HG02870 (cell line): Measurements from ENCODE around the gene SDC3.

Source experiments
- ATAC-seq: cut with Tn5 transposase; IDR thresholded peaks from one replicate; pipeline ENCODE4 v1.9.1; 2021; ENCODE audit warnings: mild to moderate bottlenecking, moderate library complexity; ENCODE audit not compliant: unreplicated experiment

SDC3 gene

DNA sequence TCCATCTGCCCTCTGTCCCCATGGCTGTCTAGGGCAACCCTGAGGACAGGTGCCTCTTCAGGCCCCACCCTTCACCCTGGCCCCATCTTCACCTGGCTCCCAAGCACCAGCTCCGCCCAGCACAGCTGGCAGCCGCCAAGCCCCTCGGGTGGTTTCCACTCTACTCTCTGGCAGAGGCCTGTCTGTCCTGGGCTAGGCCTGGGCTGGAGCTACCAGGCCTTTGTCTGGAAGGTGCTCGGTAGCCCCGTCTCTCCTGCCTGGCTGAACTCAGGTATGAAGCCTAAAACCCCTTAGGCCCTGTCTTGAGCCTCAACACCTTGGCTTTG, 17.4 kb downstream of the SDC3 start:
- no peak for ATAC-seq

DNA sequence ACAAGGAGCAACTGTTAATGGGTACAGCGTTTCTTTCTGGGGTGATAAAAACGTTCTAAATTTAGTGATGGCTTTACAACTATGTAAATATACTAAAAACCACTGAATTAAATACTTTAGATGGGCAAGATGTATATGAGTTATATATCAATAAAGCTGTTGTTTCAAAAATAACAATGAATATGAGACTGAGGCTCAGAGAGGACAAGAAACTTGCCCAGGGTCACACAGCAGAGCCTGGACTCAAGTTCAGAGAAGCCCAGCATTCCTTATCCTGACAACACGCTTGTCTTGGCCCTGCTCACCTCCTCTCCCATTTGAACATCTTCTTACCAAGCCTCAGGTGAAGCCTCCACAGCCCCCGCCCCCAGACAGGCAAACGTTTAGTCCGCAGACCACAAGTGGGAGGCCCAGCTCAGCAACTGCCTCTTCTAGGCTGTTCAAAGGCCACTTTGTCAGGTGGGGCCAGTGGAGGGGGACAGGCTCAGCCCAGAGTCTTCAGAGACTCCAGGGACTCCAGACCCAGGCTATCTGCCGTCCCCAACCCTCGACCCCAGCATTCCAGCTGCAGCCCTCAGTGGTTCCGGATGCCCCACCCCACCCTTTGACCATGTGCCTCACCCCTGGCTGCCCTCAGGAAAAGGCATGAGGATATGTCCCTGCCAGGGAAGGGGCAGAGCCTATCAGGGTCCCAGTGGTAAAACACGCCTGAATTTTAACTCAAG, 17.9 kb downstream of the SDC3 start:
- ATAC-seq: no peak

DNA sequence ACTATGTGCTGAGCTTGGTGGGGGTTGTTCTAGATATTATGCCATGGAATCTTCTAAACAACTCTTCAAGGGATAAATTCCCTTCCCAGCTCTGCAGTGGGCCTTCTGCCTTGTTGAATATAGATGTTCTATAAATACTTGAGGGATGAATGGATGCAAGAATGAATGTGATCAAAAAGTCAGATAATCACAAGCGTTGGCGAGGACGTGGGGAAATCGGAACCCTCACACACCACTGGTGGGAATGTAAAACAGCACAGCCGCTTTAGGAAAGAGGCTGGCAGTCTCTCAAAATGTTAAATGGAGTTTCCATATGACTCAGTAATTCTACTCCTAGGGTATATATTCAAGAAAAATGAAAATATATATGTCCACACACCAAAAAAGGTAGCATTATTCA, 19.0 kb downstream of the SDC3 start:
- no peak for ATAC-seq

DNA sequence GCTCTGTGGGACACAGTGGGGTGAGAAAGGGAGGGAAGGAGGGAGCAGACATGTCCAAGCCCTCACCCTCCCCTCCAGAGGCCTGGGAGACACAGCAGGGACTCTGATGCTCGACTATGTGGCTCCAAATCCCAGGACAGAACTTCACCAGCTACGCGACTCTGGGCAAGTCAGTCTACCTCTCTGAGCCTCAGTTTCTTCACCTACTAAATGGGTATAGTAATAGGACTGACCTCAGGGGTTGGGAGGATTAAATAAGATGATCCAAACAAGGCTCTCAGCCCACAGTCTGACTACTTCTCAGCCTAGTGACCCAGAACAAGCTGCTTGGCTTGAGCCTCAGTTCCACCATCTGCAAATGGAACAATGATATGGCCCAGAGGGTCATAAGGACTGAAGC, 19.6 kb downstream of the SDC3 start:
- no peak for ATAC-seq

DNA sequence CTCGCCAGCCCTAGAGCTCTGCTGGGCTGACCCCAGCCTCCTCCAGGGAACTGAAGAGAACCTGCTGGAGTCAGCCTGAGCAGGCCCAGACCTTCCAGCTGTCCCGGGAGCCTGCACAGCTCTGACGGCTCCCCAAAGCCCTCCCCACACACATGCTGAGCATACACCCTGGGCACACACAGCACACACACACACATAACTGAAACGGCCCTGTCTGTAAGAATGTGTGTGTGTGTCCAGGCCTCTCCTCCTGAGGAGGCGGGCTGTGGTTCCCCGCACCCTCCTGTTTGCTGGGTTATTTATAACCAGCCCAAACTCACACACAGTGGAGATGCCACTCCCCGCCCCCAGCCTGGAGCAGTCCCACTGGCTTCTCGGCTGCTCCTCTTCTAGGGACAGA, 20.2 kb downstream of the SDC3 start:
- ATAC-seq: no peak

DNA sequence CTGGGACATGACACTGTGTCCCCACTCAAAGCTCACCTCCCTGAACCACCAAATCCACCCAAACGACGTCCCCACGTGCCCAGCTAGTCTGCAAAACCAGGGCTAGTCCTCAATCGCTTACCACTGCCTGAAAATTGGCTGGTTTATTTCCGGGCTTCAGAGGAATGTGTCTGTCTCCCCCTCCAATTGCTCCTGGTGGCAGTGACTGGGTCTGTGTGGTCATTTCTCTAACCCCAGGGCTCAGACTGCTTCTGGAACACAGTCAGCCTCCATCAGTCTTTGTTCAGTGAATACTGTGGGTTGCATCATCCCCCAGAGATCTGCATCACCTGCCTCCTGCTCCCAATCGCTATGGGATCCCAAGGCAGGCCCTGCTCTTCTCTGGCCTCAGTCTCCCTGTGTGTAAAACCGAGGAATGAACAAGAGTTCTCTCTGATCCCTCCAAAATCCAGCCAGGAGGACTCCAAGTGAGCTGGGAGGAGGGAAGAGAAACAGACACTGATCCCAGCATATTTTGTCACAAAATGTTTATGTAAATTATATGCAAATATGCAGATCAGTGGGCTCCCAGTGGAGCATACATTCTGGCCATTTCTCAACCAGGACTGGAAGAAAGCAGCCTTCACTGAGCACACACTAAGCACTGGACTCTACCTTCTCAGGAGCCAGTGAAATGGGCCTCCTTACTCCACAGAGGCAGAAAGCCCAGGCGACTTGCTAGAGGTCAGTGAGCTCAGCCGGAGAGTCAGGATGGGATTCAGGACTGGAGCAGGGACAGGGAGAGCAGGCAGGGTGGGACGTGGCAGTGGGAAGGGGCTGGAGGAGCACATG, 20.9 kb downstream of the SDC3 start:
- ATAC-seq: no peak

DNA sequence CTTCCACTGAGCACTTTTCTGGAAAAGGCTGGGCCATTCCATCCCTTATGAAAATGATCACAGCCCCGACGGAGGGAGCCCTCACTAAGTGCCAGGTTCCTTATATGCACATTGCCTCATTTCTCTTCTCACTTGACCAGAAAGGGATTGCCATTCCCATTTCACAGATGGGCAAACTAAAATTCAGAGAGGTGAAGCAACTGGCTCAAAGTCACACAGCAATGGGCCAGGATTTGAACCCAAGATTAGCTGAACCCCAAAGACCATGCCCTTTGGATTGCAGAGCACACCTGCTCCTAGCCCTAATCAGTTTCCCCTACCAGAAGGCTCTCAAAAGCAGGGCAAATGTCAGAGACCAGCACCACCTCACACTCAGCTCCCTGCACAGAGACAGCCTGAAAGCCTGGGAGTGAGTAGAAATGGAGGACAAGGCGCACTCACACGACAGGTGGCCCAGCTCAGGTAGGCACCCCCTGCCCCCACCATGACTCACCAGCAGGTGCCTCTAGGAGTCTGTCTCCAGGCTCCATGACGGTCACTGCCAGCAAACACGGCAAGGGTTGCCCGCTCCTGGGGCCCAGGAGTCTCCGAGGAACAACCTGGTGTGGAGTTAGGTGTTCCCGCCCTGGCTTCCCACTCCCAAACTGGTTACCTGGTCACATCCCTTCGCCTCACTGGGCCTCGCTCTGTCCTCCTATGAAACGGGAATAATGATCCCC, 21.7 kb downstream of the SDC3 start:
- ATAC-seq: no peak

DNA sequence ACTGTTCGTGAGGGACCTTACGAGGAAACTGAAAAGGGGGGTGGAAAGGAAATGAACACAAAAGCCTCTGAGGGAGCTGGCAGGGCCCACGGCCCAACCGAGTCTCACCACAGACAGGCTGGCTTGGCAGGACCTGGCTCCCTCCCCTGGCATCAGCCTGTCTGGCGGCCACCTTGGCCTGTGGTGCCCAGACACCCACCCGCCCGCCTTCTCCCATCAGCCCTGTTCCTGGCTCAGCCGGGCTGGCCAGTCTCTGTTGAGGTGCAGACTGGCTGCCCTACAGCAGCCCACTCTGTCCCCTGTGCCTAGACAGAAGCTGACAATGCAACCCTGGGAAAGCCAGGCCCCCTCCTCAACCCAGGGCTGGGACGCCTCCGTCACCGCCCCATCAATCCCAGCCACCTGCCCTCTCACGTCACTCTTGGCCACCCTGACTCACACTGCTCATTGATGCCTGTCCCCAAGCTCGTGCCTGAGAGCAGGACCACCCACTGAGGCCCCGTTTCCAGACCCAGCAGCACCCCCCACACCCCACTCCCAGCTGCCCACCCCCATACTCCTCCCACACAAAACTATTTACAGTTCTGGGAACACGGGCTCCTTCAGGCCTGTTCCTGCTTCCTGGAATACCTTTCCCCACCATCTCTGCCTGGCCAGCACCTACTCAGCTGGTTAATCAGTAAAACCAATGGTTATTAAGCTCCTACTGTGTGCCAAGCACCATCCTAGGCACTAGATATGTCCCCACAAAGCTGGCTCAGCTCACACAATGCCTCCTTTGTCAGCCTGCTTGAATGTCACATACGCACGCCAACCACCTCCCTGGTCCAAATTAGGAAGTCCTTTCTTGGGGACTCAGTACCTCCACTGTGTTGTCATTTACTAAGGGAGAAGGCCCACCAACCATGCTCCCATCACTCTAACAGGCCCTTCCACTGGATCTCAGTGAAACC, 22.7 kb downstream of the SDC3 start:
- ATAC-seq: no peak

DNA sequence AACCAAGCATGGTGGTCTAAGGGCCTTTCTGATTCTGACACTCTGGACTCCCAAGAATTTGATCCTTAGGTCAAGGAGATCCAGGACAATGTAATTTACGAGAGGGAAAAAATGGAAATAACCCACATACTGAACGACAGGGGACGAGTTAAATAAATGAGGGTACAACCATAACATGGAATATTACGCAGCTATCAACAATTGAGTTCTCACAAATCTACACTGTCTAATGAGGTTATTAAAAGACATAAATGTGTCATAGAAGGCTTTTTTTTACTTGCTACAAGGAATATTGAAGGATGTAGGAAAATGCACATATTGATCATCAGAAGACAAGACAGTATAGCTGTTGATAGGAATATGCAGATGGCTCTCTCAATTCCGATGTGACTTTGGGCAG, 23.8 kb downstream of the SDC3 start:
- no peak for ATAC-seq

DNA sequence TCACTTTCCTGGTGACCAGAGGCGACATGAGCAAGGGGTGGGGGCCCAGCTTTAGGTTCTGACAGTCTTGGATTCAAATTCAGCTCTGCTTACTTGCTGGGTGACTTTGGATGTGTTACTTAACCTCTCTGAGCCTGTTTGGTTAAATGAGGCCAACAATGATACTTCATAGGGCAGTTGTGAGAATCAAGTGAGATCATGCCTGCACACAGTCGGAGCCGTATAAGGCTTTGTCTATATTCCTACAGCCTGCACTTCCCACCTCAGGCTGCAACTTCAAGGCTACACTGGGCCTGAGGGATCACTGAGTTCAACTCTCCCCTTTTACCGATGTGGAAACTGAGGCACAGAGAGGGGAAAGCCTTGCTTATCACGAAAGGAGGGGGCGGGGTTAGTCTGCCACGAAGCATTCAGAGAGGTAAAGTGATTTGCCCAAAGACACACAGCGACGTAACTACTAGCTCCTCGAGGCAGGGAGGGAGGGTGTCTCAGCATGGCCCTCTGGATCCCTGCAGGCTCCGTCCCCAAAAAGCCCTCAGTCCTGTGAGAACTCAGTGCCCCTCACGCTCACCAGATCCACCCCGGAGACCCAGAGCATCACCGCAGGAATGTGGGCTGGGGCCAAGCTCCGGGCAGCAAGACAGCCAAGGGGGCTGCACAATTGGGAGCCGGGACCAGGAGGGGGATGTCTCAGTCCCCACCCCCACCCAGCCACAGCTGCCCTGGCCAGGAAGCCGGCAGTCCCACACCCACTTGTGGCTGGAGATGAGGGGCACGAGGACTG, 25.0 kb downstream of the SDC3 start:
- ATAC-seq: no peak

DNA sequence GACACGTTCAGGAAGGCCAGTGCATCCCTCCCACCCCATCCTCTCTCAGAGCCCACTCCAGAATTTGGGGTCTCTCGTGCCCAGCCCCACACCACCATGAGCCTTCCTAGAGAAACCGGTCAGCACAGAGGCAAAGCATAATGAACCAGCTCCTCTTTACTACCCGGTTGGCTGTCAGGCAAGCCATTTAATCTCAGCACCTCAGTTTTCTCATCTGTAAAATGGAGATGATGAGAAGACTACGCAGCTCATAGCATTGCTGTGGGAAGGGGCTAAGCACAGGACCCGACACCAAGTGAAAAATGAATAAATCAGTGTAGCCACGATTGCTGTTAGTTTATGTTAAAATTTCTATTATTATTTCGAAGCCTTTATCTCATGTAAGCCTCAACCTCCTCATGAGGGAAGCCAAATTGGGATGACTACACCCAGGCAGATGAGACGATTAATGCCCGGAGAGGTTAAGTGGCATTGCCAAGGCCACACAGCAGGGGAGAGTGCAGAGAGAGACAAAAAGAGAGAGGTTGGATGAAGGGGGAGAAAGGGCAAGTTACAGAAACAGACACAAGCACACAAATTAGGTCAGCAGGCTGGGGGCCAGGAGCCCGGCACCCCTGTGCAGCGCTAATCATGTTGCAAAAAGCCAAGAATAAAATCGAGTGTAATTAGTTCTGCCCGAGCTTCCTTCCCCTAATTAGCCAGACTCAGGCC, 25.7 kb downstream of the SDC3 start:
- ATAC-seq: no peak

DNA sequence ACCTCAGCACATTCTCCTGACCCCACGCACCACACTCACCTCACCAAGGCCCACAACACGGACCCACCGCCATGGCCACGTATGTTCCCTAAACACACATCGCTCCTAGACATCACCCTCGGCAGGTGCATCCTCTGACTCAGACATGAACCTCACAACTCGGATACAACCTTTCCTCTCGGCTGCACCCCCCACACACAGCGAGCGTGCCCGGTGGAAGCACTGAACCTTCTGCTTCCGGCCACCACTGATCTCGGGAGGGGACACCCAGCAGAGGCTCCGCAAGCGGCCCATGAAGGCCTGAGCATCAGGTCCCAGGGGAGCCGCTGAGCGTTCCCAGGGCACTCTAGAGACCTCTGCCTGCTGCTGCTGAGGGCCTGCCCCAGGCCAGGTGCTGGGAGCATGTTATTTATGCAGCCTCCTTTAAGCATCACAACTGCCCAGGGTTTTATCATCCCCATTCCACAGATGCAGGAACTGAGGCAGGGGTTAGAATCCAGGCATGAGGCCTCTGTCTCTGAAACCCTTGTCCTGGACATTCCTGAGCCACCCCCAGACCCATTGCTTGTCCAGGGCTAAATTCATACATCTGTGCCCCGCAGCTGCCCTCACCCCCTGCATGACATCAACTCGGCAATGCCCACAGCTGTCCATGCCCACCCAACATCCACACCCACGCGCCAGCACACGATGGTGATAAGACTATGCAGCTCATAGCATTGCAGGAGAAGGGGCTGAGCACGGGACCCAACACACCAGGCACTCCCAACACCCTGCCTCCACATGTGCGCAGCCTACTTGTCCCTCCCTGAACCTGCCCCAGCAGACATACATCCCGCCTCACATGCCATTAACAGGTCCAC, 27.0 kb downstream of the SDC3 start:
- ATAC-seq: peak; percentile 44

DNA sequence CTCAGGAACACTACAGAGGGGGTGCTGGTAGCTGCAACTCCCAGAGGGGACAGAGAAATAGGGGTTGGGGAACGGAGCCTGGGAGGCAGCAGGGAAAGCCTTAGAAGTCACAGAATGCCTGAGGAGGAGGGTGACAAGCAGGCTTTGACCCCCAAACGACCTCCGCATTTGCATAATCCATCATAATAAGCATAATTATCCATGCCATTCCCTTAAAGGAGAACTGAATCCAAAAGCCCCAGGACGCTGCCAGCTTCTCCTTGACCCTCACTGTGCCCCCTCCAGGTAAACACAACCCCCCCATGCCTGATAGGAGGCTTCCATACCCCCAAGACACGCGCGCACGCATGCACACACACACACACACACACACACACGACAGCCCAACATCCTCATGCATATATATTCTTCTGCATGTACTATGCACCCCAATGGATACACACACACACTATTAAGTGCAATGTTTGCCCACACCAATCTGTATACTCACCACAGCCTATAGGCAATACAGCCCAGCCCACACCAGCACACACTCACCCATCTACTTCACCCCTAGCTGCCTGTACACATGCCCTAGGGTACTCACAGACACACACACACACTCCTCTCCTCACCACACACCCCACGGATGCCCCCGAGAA, 27.8 kb downstream of the SDC3 start:
- ATAC-seq: no peak

DNA sequence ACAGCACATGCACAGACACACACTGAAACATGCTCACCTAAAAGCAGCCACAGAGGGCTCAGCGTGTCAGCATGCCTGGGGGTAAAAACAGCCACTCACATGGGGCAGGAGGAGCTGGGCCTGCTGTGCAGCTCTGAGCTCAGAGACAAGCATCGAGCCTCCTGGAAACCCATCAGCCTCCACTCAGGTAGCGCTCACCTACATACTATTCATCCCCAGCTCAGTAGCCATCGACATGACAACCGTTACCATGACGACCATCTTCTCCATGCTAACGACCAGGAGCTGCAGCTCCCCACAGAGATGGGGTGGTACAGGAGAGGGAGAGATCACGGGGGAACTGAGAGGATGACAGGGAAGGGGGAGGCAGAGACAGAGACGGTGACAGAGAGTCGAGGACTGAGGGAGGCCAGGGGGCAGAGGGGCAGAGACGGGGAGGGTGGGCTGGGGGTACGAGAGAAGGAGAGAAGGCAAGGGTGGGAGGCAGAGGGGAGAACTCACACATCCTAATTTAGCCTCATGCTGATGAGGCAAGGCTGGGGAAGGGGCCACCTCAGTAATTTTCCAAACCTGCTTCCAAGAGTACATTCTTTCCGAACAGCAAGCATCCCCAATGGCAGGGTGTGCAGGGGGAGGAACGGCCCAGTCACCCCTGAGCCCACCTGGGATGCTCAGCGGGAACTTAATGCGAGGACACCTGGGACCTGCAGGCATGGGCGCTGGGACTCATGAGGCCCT, 28.4 kb downstream of the SDC3 start:
- no peak for ATAC-seq

DNA sequence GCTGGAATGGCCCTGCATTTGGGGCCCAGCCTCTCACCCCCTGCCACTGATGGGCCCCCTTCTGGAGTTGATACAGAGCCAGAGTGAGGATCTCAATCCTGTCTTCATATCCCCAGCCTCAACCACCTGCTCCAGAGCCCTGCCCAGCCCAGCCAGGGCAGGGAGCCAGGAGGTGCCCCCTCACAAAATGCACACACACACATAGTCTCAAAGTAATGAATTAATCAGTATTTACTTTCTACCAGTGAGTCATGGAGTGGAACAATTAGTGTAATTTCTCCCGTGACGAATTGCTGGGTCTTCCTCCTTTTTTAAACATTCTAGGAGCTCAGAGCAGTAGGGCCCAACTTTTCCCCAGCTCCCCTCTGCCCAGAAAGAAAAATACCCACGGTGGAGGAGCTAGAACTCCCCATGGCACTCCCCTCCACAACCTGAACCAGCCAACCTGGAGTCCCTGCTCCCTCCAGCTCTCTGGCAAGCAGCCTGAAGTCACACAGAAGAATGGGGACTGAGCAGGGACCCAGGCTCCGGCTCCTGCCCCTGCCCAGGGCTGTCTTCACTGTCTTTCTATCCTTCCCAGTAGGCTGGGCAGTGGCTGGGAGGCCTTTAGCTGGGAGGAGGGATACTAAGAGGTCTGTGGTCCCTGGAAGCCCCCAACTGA, 29.3 kb downstream of the SDC3 start:
- ATAC-seq: no peak

DNA sequence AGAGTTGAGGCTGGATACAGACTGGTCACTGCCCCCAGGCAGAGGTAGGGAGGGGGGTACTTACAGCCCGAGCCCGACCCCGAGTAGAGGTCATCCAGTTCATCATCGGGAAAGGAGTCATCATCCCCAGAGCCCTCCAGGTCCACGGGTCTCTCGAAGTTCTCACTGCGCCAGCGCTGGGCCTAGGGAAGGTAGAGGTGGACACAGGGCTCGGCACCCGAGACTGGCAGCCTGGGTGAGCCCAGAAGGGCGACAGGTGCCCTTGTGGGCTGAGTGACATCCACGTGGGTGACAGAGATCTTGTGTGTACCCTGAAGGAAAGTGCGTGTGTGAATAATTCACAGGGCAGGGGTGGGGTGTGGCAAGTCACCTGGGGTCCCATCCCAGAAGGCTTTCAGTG, 30.0 kb downstream of the SDC3 start:
- ATAC-seq: no peak

DNA sequence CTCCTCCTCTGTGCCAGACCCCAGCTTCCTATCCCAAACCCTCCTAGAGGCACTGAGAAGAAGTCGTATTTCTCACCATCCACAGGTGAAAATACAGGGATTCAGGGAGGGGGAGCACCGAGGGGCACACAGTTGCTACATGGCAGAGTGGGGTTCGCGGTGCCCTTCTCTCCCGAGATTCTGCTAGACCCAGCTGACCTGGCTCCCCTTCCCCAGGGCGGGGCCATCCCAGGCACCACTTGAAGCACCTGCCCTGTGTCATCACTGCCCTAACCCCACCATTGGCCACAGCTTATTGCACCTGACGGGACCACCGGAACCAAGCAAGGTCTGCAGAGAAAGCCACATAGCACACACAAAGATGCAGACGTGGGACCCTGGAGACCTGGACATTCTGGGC, 30.5 kb downstream of the SDC3 start:
- no peak for ATAC-seq
